ENCODE data around the gene BDNF.
"Not testable (repeated sequence)": the region's sequence is repeated elsewhere in the genome, so short reads cannot be mapped to it uniquely, and the experiment has no call there.

BDNF gene

DNA sequence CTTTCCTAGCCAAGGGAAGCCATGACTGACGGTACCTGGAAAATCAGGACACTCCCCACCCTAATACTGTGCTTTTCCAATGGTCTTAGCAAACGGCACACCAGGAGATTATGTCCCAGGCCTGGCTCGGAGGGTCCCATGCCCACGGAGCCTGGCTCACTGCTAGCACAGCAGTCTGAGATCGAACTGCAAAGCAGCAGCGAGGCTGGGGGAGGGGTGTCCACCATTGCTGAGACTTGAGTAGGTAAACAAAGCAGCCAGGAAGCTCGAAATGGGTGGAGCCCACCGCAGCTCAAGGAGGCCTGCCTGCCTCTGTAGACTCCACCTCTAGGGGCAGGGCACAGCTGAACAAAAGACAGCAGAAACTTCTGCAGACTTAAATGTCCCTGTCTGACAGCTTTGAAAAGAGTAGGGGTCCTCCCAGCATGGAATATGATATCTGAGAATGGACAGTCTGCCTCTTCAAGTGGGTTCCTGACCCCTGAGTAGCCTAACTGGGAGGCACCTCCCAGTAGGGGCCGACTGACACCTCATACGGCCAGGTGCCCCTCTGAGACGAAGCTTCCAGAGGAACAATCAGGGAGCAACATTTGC is 34.6 kb downstream of the BDNF start:
- not testable (repeated sequence) for DNase-seq (ENCODE audit: low spot score)

DNA sequence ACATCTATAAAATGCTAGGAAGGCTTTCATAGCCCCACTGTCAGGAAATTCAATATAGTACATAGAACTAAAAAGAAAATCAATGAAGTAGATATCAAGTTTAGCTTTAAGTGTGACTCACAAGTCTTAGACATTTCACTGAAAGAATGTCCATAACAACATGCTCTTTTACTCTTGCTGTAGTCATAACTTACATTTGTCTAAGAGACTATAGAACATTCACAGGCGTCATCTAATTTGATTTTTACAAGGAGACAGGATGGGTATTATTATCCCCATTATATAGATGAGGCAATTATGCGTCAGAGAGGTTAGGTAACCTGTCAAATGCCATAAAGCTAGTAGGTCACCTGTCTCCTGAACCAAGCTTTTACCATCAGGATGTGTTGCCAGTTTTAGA is 36.9 kb downstream of the BDNF start:
- DNase-seq (ENCODE audit: low spot score): no peak

DNA sequence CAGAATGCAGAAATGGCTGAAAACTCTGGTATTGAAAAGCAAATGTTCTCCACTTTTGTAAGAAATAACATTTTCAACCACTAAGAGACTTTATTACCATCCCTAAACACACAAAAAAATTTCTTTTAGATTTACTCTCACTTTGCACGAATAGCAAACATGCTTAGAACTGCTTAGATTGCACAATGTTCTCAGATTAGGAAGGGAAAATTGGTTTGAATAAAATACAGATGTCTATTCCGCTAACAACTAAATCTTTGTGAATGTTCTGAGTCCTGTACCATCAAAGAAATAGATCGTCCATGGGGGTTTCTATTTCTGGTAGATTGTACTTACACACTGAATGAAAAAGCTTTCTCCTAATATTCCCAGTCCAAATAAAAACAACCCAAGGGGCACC is 40.1 kb downstream of the BDNF start:
- DNase-seq (ENCODE audit: low spot score): no peak

DNA sequence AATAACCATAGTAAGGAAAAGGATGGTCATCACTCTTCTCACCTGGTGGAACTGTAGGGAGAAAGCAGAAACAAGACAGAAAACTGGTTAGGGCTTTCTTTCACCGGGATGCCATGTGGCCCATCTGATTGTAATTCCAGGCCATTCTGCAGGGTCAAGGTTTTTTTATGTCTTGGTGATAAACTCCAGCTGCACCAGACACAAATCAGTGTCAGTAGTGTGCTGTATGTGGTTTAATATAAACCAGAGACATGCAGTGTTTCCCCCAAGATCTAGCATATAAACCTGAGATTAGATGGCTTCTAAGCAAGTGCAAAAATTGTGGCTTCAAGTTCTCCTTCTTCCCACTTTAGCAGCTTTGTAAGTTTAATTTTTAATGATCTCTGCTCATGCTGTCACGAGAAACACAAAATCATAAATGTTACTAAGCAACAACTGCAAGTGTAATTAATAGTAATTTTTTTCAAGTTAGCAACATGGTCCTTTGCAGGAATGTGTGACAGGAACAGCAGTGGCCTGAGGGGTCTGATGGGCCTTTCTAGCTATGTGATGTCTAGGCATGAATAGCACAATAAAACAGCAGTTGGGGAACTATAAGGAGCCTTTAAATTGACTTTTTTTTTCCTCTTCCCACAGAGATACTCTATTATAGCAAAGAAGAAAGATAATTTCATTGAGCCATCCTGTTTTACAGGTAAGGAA is 41.6 kb downstream of the BDNF start:
- DNase-seq (ENCODE audit: low spot score): no peak

DNA sequence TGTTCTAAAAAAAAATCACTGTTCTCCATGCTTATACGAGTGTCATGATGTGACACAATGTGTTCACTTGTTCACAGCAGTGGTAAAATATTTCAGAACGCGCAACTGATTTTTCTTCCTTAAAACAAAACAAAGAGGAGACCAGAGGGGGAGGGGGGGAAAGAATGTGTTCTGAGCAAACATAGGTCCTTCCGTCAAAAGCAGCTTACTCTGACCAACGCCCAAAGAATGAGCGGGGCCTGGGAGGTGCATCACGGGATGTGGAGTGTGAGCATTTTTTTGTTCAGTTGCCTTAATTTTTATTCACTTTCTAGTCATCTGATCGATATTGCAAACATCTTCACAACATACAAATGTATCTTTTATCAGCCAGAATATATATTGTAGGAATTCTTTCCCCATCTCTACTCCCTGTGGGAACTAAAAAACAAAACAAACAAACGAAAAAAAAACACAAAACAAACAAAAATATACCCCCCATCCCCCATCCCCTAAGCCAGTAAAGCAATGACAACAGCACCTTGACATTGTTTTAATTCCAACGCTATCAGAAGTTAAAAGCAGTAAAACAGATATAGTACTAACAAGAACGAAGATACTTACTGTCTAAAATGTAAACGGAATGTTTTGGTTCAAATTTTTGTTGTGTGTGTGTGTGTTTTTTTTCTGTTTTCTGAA is 43.3 kb downstream of the BDNF start:
- DNase-seq (ENCODE audit: low spot score): no peak

DNA sequence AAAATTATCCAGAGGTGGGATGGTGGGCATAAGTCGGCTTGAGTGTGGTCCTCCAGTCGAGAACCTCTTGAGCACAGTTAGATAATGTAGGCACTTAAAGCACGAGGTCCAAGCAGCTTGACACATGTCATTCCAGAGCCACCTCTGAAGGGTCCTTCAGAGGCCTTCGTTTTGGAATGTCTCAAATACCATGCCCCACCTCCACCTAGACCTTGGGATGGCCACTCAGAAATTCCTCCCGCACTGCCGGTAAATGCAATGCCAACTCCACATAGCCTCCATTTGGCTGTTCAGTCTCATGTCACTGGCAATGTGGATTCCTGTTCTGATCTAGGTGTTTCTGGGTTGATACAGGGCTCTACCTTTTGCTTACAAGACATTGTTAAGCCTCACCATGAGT is 43.9 kb downstream of the BDNF start:
- DNase-seq (ENCODE audit: low spot score): no peak

DNA sequence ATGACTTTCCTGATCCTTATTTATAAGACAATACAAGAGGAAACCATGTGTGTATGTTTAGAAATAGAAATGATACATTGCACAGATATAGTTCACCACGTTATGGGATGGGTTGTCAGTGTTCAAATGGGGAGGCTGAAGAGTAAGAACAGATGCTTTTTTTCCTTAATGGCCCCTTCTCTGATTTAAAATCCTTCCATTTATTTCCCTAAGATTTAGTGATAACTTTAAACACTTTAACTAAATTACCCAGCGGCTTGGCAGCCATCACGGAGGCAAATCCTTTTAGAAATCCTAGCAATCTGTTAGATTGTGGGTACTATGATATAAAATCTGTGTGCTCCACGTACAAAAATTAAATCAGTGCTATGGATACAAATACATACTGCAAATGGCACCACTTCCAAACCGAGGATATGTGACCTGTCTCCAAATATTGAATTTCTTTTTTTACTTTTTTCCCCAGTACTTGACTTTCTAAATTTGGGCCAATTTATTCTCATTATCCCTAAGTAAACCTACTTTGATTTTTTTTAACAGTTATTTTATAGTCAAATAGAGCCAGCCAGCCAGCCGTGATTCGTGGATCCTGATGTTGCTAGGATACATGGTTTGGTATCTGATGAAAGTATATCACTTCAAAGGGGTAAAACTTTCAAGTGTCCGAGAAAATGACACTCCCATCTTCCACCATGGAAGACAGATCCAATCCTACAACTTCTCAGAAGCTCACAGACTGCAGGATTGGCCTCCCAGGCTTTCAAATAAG is 46.1 kb downstream of the BDNF start:
- no peak for DNase-seq (ENCODE audit: low spot score)

DNA sequence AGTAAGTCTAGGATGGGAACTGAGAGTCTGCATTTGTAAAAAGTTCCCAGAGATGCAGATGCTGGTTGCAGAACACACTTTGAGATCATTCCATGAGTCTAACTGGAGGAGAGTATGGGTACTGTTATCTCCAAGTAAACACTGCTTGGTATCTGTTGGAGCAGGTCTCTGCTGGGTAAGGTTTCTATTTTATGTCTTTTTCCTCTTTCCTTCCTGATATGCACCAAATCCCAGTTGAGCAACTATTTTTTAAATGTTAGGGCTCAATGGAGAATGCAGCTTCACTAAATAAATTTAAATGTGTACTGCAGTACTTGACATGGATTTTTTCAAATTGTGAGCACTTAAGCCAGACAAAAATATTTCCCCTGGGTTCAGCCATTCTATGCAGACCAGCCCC is 48.5 kb downstream of the BDNF start:
- DNase-seq (ENCODE audit: low spot score): no peak

DNA sequence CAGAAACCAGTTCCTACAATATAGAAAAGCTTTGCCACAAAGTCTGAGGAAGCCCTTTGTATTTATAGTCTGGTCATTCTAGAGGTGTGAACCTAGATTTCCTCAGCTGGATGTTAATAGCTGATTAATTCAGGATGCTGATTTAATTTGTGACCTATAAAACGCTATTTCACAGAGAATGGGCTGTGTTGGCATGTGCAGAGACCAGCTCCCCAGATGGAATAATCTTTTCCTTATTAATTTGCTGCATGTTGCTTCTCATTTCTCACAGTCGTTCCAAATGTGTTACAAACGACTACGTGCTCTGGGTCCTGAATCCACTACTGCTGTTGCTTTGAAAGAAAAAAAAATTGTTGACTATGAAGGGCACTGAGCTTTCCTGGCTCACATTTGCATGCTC is 49.3 kb downstream of the BDNF start:
- no peak for DNase-seq (ENCODE audit: low spot score)

DNA sequence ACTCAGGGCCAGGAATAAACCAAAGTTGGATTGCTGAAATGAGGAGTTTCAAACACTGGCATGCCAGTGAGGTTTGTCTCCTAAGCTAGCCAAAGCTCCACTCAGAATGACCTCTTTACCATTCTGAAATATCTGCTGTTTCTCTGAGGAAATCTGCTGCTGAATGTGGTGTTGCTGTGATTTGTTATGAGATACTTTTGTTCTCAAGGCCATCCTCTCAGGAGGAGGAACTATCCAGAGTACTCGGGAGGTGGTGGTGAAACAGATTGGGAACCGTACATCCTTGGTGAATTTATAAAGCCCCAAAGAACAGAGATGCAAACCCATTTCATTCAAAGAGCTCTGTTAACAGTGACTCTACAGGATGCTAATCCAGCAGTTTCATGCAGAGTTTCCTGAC is 50.5 kb downstream of the BDNF start:
- no peak for DNase-seq (ENCODE audit: low spot score)

DNA sequence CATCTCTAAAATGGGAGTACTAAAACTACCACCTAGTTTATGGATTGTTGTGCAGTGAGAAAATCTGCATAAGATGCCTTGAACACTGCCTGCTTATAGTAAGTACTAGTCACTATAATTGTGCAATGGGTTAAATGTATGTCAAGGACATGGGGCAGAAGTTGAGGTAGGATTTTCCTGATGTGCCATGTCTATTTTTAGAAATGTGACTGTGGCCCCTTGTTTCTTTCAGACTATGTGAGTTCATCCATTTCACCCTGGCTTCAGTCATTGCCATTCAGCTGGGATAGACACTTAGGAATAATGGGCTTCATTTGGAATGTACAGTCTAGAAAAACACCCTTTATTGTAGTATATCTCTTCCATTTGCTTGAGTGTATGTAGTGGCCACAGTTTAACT is 51.4 kb downstream of the BDNF start:
- no peak for DNase-seq (ENCODE audit: low spot score)

DNA sequence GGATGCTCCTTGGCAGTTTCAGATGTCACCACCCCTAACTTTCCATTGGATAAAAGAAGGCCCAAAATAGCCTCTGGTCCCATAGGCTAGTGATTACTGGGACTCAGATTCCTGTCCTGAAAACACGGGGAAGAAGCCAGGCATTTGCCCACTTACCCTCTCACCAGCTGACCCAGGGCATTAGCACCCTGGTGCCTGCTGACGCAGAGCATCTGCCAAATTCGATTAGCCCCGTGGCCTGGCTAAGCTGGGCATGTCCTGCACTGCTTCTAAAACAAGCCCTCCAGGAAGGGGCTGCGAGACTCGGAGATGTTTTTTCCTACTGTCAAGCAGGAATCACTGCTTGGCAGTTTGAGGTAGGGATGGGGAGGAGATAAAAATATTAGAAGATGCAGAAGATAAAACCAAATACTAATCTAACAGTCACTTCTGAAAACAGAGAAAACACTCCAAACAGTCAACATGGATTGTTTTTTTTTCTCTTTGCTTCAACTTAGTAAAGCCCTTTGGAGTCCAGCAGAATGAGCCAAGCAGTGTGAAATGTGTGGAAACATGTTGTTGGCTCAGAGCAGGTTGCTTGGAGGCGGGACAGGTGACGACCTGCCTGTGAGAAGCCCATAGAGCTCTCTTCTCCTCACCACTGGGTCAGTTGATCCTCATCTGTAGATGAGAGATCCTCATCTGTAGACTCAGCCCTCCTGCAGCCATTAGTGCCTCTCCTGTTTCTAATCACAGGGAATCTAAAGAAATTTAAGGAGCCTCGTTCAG is 54.0 kb downstream of the BDNF start:
- no peak for DNase-seq (ENCODE audit: low spot score)

DNA sequence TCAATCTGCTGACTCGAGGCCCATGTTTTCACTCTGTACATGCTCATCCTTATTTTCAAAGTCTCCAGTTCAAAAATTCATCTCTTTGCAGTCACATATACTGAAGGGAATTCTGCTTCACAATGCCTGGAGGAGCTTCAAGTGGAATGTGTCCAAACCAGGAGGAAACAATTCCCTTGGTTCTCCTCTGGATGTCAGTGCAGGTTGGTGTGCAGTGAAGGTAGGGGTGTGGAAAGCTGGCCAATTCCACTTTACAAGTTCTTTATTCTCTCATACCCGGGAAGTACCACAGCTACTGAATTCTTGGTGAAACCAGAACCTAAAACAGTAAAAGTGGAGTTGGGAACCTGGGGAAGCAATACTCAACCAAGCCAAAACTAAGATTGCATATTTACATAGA is 57.3 kb downstream of the BDNF start:
- DNase-seq (ENCODE audit: low spot score): no peak

DNA sequence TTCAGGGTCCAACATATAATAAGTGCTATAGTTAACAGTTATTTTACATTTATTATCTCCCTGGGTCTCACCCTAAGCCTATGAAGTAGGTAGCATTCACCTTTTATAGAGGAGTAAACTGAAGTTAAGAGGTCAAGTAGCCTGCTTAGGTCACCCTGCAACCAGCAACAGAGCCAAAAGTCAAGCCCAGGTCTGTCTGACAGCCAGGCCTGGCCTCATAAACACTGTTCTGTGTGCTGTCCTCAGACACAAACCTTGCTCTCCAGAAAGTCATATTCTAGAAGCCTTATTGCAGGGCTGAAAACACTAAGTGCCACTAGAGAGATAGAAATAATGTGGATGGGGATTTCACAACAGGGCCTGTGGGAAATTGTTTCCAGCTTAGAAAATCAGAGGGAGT is 59.3 kb downstream of the BDNF start:
- DNase-seq (ENCODE audit: low spot score): no peak

DNA sequence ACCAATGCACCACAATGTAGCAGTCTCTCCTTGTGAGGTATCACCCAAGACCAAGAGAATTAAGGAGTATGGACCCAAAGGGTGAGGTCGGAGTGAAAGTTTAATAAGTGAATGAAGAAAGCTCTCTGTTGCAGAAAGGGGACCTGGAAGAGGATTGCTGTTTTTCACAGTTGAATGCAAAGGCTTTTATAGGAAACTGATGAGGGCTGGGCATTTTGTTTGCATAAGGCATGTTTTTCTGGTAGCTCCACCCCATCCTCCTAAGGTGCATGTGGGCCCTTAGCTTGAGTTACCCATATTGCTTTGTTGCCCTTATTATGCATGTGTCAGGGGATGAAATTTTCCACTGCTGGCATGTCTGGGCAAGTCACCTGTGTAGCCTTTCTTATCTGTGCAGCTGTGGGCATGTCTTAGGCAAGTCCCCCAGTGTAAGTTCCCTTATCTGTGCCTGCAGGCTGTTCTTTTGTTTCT is 64.7 kb downstream of the BDNF start:
- DNase-seq (ENCODE audit: low spot score): no peak

DNA sequence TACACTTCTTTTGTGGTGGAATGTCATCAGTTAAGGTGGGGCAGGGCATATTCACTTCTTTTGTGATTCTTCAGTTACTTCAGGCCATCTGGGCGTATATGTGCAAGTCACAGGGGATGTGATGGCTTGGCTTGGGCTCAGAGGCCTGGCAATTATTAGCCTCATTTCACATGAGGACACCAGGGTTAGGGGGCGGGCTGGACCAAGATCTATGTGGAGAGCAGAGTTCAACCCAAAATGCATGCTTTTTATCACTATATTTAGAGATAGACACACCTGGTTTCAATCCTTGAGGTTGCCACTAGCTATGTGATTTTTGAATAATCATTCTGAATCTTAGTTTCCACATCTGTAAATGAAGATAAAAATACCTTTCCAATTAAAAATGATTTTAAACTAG is 65.5 kb downstream of the BDNF start:
- not testable (repeated sequence) for DNase-seq (ENCODE audit: low spot score)

DNA sequence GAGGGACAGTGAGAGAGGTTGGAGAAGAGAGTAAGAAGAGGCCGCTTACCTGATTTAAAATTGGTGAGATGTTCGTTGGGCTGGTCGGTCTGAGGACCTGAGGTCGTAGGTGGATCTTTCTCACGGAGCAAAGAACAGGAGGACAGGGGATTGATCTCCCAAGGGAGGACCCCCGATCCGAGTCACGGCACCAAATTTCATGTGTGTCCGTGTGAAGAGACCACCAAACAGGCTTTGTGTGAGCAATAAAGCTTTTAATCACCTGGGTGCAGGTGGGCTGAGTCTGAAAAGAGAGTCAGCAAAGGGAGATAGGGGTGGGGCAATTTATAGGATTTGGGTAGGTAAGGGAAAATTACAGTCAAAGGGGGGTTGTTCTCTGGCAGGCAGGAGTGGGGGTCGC is 66.0 kb downstream of the BDNF start:
- DNase-seq (ENCODE audit: low spot score): not testable (repeated sequence)

DNA sequence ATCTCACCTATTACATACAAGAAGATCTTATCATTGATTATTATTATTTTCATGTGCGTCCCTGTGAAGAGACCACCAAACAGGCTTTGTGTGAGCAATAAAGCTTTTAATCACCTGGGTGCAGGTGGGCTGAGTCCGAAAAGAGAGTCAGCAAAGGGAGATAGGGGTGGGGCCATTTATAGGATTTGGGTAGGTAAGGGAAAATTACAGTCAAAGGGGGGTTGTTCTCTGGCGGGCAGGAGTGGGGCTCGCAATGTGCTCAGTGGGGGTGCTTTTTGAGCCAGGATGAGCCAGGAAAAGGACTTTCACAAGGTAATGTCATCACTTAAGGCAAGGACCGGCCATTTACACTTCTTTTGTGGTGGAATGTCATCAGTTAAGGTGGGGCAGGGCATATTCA is 71.2 kb downstream of the BDNF start:
- DNase-seq (ENCODE audit: low spot score): not testable (repeated sequence)

DNA sequence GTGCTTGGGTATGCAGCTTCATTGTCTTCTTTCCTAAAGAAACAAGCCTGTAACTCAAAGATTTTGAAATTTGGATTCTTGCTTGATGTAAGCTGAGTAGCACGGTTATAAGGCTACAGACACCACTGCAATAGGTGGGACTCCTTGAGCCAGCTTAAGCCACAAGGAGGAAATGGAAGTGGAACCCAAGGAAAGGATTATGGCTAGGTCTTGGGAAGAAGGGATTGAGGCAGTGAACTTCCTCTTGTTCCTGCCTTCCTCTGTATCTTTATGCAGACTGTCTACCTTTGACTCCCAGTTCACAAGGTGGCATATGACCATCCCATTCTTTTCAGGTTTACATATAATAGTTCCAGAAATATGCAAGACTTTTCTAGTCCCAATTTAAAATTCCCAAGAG is 72.3 kb downstream of the BDNF start:
- DNase-seq (ENCODE audit: low spot score): no peak

DNA sequence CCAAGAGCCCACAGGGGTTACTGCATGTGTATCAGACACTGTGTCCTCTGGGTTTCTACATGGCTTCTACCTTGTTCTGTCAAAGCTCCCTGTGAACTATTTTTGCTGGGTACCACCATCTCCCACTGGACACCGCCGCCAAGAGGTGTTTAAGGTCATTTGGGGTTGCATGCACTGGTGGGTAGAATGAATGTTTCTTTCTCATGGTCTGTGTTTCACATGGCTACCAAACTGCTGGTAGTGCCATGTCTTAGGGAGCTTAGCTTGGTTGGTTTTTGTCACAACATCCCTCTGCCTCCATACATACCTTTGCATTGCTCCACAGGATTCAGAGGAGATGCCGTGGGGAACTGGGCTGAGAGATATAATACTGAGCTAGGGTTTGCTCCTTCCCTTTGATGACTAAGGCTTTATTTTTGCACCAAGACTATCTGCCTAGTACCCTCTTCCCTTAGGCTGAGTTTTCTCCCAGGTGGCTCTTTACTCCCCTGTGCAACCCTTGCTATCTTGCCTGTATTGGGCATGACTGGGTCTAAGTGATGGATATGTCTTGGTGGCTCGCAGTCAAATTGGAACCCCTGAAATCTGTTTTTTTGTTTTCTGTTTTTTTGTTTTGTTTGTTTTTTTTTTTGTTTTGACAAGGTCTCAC is 73.2 kb downstream of the BDNF start:
- no peak for DNase-seq (ENCODE audit: low spot score)

DNA sequence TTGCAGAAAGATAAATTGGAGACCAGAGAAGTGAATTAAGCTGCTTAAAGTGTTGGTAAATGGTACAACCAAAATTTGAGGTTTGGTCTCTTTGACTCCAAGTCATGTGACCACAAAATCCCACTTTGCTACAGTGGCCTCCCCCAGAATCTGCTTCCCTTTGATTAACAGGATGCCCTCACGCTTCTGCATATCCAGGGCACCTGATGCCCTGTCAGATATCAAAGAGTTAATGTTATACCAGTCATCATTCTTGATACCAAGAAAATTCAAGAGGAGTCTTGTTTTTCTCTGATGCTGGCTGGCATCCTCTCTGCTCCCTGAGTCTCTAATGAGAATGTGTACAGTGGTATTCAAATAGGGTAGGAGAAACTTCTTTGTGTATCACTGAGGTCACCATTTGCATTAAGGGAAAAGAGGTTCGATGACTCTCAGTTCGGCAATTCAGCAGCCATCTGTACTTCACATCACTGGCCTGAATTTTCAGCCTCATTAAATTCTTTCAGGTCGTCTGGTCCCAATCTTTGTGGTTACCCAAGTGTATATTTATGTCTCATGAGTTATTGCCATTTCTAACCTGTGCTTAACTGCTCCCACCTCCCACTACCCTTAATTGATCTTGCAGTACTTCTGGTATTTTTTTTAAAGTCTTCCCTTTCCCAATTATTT is 73.9 kb downstream of the BDNF start:
- DNase-seq (ENCODE audit: low spot score): no peak

All from globus pallidus (tissue), 1 donor.